IMR-90 (cell line): ENCODE results near the gene ME2. TPM values are rescaled to one million over a fixed set of nuclear protein-coding genes. Genes with fewer than 3 reads are reported as not detected.

Experiments
- ATAC-seq: fragments of 200-7000 bp; cut with Tn5 transposase; 2 replicates; pipeline ENCODE4 v1.9.1; 2020; ENCODE audit warnings: low read depth, mild to moderate bottlenecking, moderate library complexity
- BruUV-seq: library from RNA; stranded (reverse); fragments of 400-500 nt; replicated peaks from 2 replicates; lab custom pipeline; 2021; lab: Mats Ljungman, UMichigan
- CTCF ChIA-PET: fragments of 300-600 bp; formaldehyde crosslinking; extraction: SDS; loops from one replicate; lab custom pipeline; 2021; ENCODE audit warnings: antibody characterized with exemption; lab: Yijun Ruan, JAX
- POLR2A ChIA-PET: fragments of 300-600 bp; sonication (Branson Sonifier 250); formaldehyde crosslinking; loops from one replicate; lab custom pipeline; 2022; ENCODE audit warnings: antibody characterized with exemption; ENCODE audit not compliant: unreplicated experiment; lab: Charles Lee
- DNase-seq: peaks from one replicate; pipeline ENCODE4 v3.0.0; 2013
- H2AFZ ChIP-seq: replicated peaks from 2 replicates; pipeline ENCODE3; 2013; ENCODE audit warnings: low read length, mild to moderate bottlenecking; ENCODE audit not compliant: poor library complexity
- H2AK5ac ChIP-seq: 2 replicates; pipeline ENCODE4 v1.6.1; 2013; ENCODE audit warnings: low read depth, low read length, inconsistent platforms
- H2AK9ac ChIP-seq: replicated peaks from 2 replicates; pipeline ENCODE3; 2013; ENCODE audit warnings: mild to moderate bottlenecking, low read depth, low read length, moderate library complexity; ENCODE audit not compliant: poor library complexity
- H2BK120ac ChIP-seq: 2 replicates; pipeline ENCODE4 v1.6.1; 2013; ENCODE audit warnings: low read depth, low read length, inconsistent platforms
- H2BK15ac ChIP-seq: 3 replicates; pipeline ENCODE4 v1.6.1; 2013; ENCODE audit warnings: low read depth, low read length, inconsistent platforms
- H2BK20ac ChIP-seq: 2 replicates; pipeline ENCODE4 v1.6.1; 2013; ENCODE audit warnings: low read depth, mild to moderate bottlenecking, inconsistent platforms, low read length, moderate library complexity
- H2BK5ac ChIP-seq: 2 replicates; pipeline ENCODE4 v1.6.1; 2013; ENCODE audit warnings: mild to moderate bottlenecking, low read depth, low read length, inconsistent platforms; ENCODE audit not compliant: poor library complexity, severe bottlenecking
- H3K14ac ChIP-seq: replicated peaks from 2 replicates; pipeline ENCODE4 v1.6.1; 2013; ENCODE audit warnings: low read depth, low read length, inconsistent platforms
- H3K18ac ChIP-seq: 2 replicates; pipeline ENCODE4 v1.6.1; 2013; ENCODE audit warnings: low read depth, low read length, control low read depth
- H3K23ac ChIP-seq: 2 replicates; pipeline ENCODE4 v1.6.1; 2013; ENCODE audit warnings: low read depth, low read length, inconsistent platforms
- H3K27ac ChIP-seq: 2 replicates; pipeline ENCODE4 v1.5.1; 2013; ENCODE audit warnings: mild to moderate bottlenecking, control low read depth, low read length; ENCODE audit not compliant: insufficient read depth
- H3K27me3 ChIP-seq: 2 replicates; pipeline ENCODE4 v1.6.1; 2013; ENCODE audit warnings: low read length; ENCODE audit not compliant: control insufficient read depth, insufficient read depth
- H3K36me3 ChIP-seq: 2 replicates; pipeline ENCODE4 v1.6.1; 2013; ENCODE audit warnings: low read length, mixed read lengths; ENCODE audit not compliant: control insufficient read depth, insufficient read depth
- H3K4ac ChIP-seq: 2 replicates; pipeline ENCODE4 v1.6.1; 2013; ENCODE audit warnings: low read depth, low read length, inconsistent platforms
- H3K4me1 ChIP-seq: 2 replicates; pipeline ENCODE4 v1.6.1; 2013; ENCODE audit warnings: low read length, mixed read lengths; ENCODE audit not compliant: control insufficient read depth, insufficient read depth
- H3K4me2 ChIP-seq: 2 replicates; pipeline ENCODE4 v1.6.1; 2013; ENCODE audit warnings: low read depth, mild to moderate bottlenecking, control low read depth, low read length, moderate library complexity
- H3K4me3 ChIP-seq: 2 replicates; pipeline ENCODE4 v1.5.1; 2013; ENCODE audit warnings: low read depth, mild to moderate bottlenecking, control low read depth, low read length, moderate library complexity; ENCODE audit not compliant: insufficient read depth
- H3K56ac ChIP-seq: 2 replicates; pipeline ENCODE4 v1.6.1; 2013; ENCODE audit warnings: low read length, inconsistent platforms; ENCODE audit not compliant: insufficient read depth; ENCODE audit errors: extremely low read depth
- H3K79me1 ChIP-seq, 2 experiments: 2 replicates each; pipeline ENCODE4 v1.6.1; 2013; ENCODE audit warnings: low read length in 2 of 2, inconsistent platforms in 1 of 2, low read depth in 1 of 2
- H3K9ac ChIP-seq: 2 replicates; pipeline ENCODE4 v1.6.1; 2013; ENCODE audit warnings: low read depth, low read length, control low read depth
- H3K9me1 ChIP-seq: 2 replicates; pipeline ENCODE4 v1.6.1; 2013; ENCODE audit warnings: low read length, inconsistent platforms; ENCODE audit not compliant: insufficient read depth
- H3K9me3 ChIP-seq: 2 replicates; pipeline ENCODE4 v1.6.1; 2013; ENCODE audit warnings: low read length; ENCODE audit not compliant: control insufficient read depth, insufficient read depth
- H4K20me1 ChIP-seq: 2 replicates; pipeline ENCODE4 v1.6.1; 2013; ENCODE audit warnings: low read length, inconsistent platforms; ENCODE audit not compliant: insufficient read depth
- H4K5ac ChIP-seq: 2 replicates; pipeline ENCODE4 v1.6.1; 2013; ENCODE audit warnings: mild to moderate bottlenecking, low read depth, low read length, control low read depth
- H4K8ac ChIP-seq, 2 experiments: 2 replicates each; pipeline ENCODE4 v1.6.1; 2013; ENCODE audit warnings: low read depth in 2 of 2, low read length in 2 of 2, control low read depth in 1 of 2, inconsistent platforms in 1 of 2
- H4K91ac ChIP-seq: 2 replicates; pipeline ENCODE4 v1.6.1; 2013; ENCODE audit warnings: low read depth, low read length, inconsistent platforms; ENCODE audit not compliant: insufficient read depth
- CHD1 ChIP-seq: IDR thresholded peaks from 2 replicates; pipeline ENCODE4 v1.6.1; 2012; ENCODE audit warnings: low read depth, low read length, improper control_type of control experiment
- NFE2L2 ChIP-seq: fragments of 150-350 bp; IDR thresholded peaks from 2 replicates; pipeline ENCODE4 v1.6.1; 2016; ENCODE audit warnings: low read depth, mild to moderate bottlenecking, low read length
- SMC3 ChIP-seq: fragments of 150-350 bp; IDR thresholded peaks from 2 replicates; pipeline ENCODE4 v1.6.1; 2016; ENCODE audit warnings: low read depth, mild to moderate bottlenecking, antibody characterized with exemption, low read length, moderate library complexity
- USF2 ChIP-seq: fragments of 150-350 bp; IDR thresholded peaks from 2 replicates; pipeline ENCODE4 v1.6.1; 2017; ENCODE audit warnings: mild to moderate bottlenecking, antibody characterized with exemption, low read length, low read depth
- WGBS, 2 experiments: methylation state at CpG; one replicate each; pipeline versions ENCODE4 v1.1.5 to v1.1.7; 2013; ENCODE audit warnings: missing lambda C conversion rate in 2 of 2; ENCODE audit not compliant: insufficient read length in 1 of 2; ENCODE audit errors: extremely low coverage in 2 of 2; 5-methylcytosine and 5-hydroxymethylcytosine counted together
- dilution Hi-C: fragments of 300-500 bp; cut with HindIII; formaldehyde crosslinking; loops from one replicate; pipeline ENCODE4 v1.14.3; 2018; ENCODE audit warnings: low sequenced_read_pairs; ENCODE audit not compliant: unreplicated experiment
- in situ Hi-C: fragments of 300-500 bp; cut with MboI; formaldehyde crosslinking; loops from 3 replicates; pipeline ENCODE4 v1.14.3; 2019; ENCODE audit warnings: low sequenced_read_pairs, inconsistent platforms, mixed read lengths
- intact Hi-C: fragments of 100-400 bp; cut with micrococcal nuclease; formaldehyde crosslinking; loops from 2 replicates; pipeline ENCODE4 v1.10.0; 2022
- polyA plus RNA-seq, 3 experiments: library from polyadenylated mRNA; depleted of rRNA; stranded (reverse); fragments of >200 nt; gene quantifications; 2 replicates each; pipeline ENCODE4 v1.2.3, GENCODE V29; 2012; ENCODE audit warnings: low replicate concordance in 1 of 3
- total RNA-seq: library from RNA; depleted of rRNA; stranded (reverse); fragments of >200 nt; gene quantifications from 2 replicates; pipeline ENCODE4 v1.2.3, GENCODE V29; 2012

The ME2 gene
- total and polyA plus RNA-seq, 2 of the 4 experiments (the other 2 are of a cell fraction) = 29.7 to 32.6 TPM

- WGBS, 2 experiments = no CpG with 5 or more reads among the region's 1 CpG
- BruUV-seq = no TSS peak
- Histone ChIP-seq H2AK5ac (no peak overlapping the region), H4K91ac (no peak overlapping the region), H3K27me3 (no peaks in the 10 kb centered on the region), H3K27ac (no peak overlapping the region), H2AFZ (no peak overlapping the region), H3K4ac (no peak overlapping the region), H2AK9ac (no peak overlapping the region), H3K36me3 (peaks cover 5% of the 10 kb centered on the region), H2BK120ac (no peak overlapping the region), H2BK15ac (no peak overlapping the region), H4K5ac (no peak overlapping the region), H3K4me1 (no peaks in the 10 kb centered on the region), H3K23ac (no peak overlapping the region), H3K79me1 (peaks cover 6% of the 10 kb centered on the region in 2 experiments; a peak in 1 of 4 replicates), H4K20me1 (no peaks in the 10 kb centered on the region), H4K8ac (no peak overlapping the region), H3K4me3 (no peak overlapping the region), H3K18ac (no peak overlapping the region), H2BK20ac (no peak overlapping the region), H3K56ac (no peak overlapping the region), H3K9me3 (no peaks in the 10 kb centered on the region), H3K9ac (no peak overlapping the region), H3K14ac (no peak overlapping the region), H3K4me2 (no peak overlapping the region), H2BK5ac (no peak overlapping the region), H3K9me1 (no peaks in the 10 kb centered on the region)
- ChIA-PET CTCF (no interaction called here), POLR2A (no interaction called here)
- no peak for DNase-seq
- in situ Hi-C loops = no loop called here
- ATAC-seq = no peak
- intact Hi-C loops = no loop called here
- dilution Hi-C loops = no loop called here
- TF ChIP-seq SMC3 = no peak
- no peak for TF ChIP-seq USF2
- TF ChIP-seq NFE2L2 = no peak
- TF ChIP-seq CHD1 = no peak
Observed at GRCh38 chr18:50911006-50911405, 32.1 kb downstream of the ME2 start.
